HPDE6-E6E7 (cell line): Measurements from ENCODE around the gene COL6A5.
"Not testable (repeated sequence)": the region's sequence is repeated elsewhere in the genome, so short reads cannot be mapped to it uniquely, and the experiment has no call there.

ENCODE experiments used
- DNase-seq: peaks from one replicate; pipeline ENCODE4 v3.0.0; 2011; ENCODE audit warnings: missing footprints; ENCODE audit errors: extremely low spot score

Gene COL6A5

GRCh38 chr3:130384476-130385025 lies 39.1 kb downstream of the COL6A5 start:
- DNase-seq, result no peak

- peak; percentile 42 for DNase-seq
These were observed 41.3 kb downstream of the COL6A5 start for GRCh38 chr3:130386604-130387263.

- no peak for DNase-seq
These were observed 44.4 kb downstream of the COL6A5 start for GRCh38 chr3:130389743-130390478.

- no peak for DNase-seq
These were observed 46.8 kb downstream of the COL6A5 start for GRCh38 chr3:130392266-130392665.

- no peak for DNase-seq
These were observed 48.1 kb downstream of the COL6A5 start for GRCh38 chr3:130393594-130393993.

GRCh38 chr3:130395331-130395730 lies 49.9 kb downstream of the COL6A5 start:
- DNase-seq, result no peak

GRCh38 chr3:130395916-130396315 lies 50.4 kb downstream of the COL6A5 start:
- peak; percentile 39 for DNase-seq

- DNase-seq, result no peak
These were observed 58.9 kb downstream of the COL6A5 start for GRCh38 chr3:130404401-130404800.

GRCh38 chr3:130405956-130406355 lies 60.5 kb downstream of the COL6A5 start:
- no peak for DNase-seq

GRCh38 chr3:130408253-130408652 lies 62.8 kb downstream of the COL6A5 start:
- DNase-seq, result not testable (repeated sequence)

- DNase-seq, result no peak
These were observed 65.8 kb downstream of the COL6A5 start for GRCh38 chr3:130411320-130411719.

GRCh38 chr3:130412991-130413560 lies 67.6 kb downstream of the COL6A5 start:
- DNase-seq, result no peak

- DNase-seq, result no peak
These were observed 69.0 kb downstream of the COL6A5 start for GRCh38 chr3:130414457-130414856.

GRCh38 chr3:130420466-130420865 lies 75.0 kb downstream of the COL6A5 start:
- no peak for DNase-seq

- no peak for DNase-seq
These were observed 77.6 kb downstream of the COL6A5 start for GRCh38 chr3:130423064-130423463.

GRCh38 chr3:130424837-130425236 lies 79.4 kb downstream of the COL6A5 start:
- DNase-seq, result no peak

- no peak for DNase-seq
These were observed 80.0 kb downstream of the COL6A5 start for GRCh38 chr3:130425484-130425883.

- DNase-seq, result no peak
These were observed 80.7 kb downstream of the COL6A5 start for GRCh38 chr3:130426206-130426605.

- DNase-seq, result no peak
These were observed 83.6 kb downstream of the COL6A5 start for GRCh38 chr3:130428871-130429712.

- no peak for DNase-seq
These were observed 84.2 kb downstream of the COL6A5 start for GRCh38 chr3:130429713-130430023.

- DNase-seq, result no peak
These were observed 84.8 kb downstream of the COL6A5 start for GRCh38 chr3:130430266-130430665.

GRCh38 chr3:130432086-130432485 lies 86.6 kb downstream of the COL6A5 start:
- not testable (repeated sequence) for DNase-seq
